Stimulated activated naive B cell treated with anti-CD40 and anti-IgM and Interleukin-4, amounts not matched to agents 10 μg/mL and 1 μg/mL and 100 μg/mL, for 72 hours (primary cell): Measurements from ENCODE around the gene LRP1-AS.

Experiments used
- ATAC-seq, 2 donors: fragments of 150-1000 bp; cut with Tn5 transposase; replicated peaks; 2 replicates each; pipeline ENCODE4 v1.10.0; 2021; ENCODE audit warnings: moderate library complexity in 1 of 2
- DNase-seq: peaks from one replicate; pipeline ENCODE4 v3.0.0; 2021
- H3K27ac Mint-ChIP-seq: one replicate; pipeline ENCODE4 v1.8.0; 2022; ENCODE audit warnings: mild to moderate bottlenecking, mixed read lengths
- H3K27me3 Mint-ChIP-seq, 2 donors: one replicate each; pipeline ENCODE4 v1.8.0; 2022; ENCODE audit warnings: mixed read lengths in 2 of 2
- H3K36me3 Mint-ChIP-seq, 2 donors: one replicate each; pipeline ENCODE4 v1.8.0; 2022; ENCODE audit warnings: mixed read lengths in 2 of 2, mild to moderate bottlenecking in 1 of 2
- H3K4me1 Mint-ChIP-seq, 2 donors: one replicate each; pipeline ENCODE4 v1.8.0; 2022; ENCODE audit warnings: mixed read lengths in 2 of 2, mild to moderate bottlenecking in 1 of 2
- H3K4me3 Mint-ChIP-seq, 2 donors: one replicate each; pipeline ENCODE4 v1.8.0; 2022; ENCODE audit warnings: mild to moderate bottlenecking in 2 of 2, mixed read lengths in 2 of 2, moderate library complexity in 1 of 2
- H3K9me3 Mint-ChIP-seq, 2 donors: one replicate each; pipeline ENCODE4 v1.8.0; 2022; ENCODE audit warnings: mixed read lengths in 2 of 2, mild to moderate bottlenecking in 1 of 2

LRP1-AS gene

DNA sequence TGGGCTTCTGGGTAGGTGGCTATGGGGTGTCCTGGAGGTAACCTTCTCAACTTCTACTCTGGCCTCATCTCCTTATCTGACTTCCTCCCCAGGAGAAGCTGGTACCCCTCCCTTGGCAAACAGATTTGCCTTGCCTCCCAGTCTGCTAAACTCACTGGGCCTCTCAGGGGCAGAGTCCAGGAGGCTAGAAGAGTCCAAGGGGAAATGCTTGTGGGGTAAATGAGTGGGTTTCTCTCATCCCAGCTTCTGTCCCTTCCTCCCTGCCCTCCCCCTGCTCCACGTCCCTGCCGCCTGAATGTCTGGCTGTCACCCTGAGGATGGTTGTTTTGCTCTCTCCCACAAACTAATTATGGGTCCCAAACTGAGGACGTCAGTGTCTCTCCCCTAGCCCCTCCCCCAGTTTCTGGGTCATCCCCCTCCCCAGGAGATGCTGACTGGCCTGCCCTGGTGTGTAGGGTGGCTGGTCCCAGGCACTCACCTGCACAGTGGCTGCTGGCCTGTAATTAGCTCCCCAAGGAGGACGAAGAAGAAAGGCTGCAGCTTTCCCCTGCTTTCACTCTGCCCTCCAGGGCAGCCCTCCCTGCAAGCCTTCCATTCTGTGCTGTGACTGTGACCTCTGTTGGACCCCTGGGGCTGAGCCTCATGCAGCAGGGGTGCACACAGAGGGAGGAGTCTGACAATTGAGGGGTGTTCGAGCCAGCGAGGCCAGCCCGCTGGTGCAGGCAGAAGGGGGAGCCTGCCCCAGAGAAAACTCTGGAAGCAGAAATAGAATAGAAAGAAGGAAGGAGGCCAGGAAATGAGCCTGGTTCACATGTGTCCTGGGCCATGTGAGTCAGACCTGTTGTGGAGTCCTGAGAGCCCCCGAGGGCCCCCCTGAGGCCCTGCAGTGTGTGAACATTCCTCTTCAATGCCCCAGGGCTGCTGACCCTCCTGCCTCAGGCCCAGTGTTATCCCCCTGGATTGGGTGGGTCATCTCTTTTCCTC, at the start of gene LRP1-AS:
TSS of gene LRP1-AS (minus strand) at position 659 of the 984 bp plus-strand sequence.
- Mint-ChIP-seq H3K27ac (no peak within 1 kb of the TSS), H3K4me1 (no peaks in the 10 kb centered on the region), H3K36me3 (no peaks in the 10 kb centered on the region), H3K27me3 (no peaks in the 10 kb centered on the region), H3K4me3 (no peak within 1 kb of the TSS), H3K9me3 (no peaks in the 10 kb centered on the region)
- no peak for DNase-seq
- no peak for ATAC-seq

DNA sequence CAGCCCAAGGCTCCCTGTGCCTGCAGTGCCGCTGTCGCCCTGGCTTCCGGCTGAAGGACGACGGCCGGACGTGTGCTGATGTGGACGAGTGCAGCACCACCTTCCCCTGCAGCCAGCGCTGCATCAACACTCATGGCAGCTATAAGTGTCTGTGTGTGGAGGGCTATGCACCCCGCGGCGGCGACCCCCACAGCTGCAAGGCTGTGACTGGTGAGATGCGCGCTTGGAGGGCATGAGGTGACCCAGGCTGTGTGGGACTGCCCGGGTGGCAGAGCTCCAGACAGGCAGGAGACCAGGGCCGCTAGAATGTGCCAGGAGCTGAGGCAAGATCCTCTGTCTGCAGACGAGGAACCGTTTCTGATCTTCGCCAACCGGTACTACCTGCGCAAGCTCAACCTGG, 49.5 kb upstream of the LRP1-AS start:
- Mint-ChIP-seq H3K9me3 (no peaks in the 10 kb centered on the region), H3K36me3 (no peaks in the 10 kb centered on the region), H3K27ac (no peak overlapping the region), H3K4me1 (no peaks in the 10 kb centered on the region), H3K27me3 (peaks cover 0 to 19% of the 10 kb centered on the region in 2 donors), H3K4me3 (no peak overlapping the region)
- ATAC-seq, result no peak
- no peak for DNase-seq

DNA sequence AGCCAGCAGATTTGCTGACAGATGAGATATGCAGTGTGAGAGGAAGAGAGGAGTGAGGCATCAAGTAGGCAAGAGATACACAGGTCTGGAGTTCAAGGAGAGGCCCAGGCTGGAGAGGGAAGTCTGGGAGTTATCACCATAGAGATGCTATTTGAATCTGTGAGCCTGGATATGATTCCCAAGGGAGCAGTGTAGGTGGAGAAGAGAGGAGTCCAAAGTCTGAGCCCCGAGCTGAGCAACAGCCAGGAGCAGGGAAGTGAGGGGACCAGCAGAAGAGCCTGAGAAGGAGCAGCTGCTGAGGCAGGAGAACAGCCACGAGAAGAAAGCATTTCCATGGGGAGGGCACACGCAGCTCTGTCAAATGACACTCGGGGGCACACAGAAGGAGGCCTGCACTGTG, 49.0 kb upstream of the LRP1-AS start:
- Mint-ChIP-seq H3K4me3 (no peak overlapping the region), H3K27ac (no peak overlapping the region), H3K36me3 (no peaks in the 10 kb centered on the region), H3K4me1 (no peaks in the 10 kb centered on the region), H3K9me3 (no peaks in the 10 kb centered on the region), H3K27me3 (peaks cover 0 to 19% of the 10 kb centered on the region in 2 donors)
- DNase-seq (no peak), ATAC-seq (no peak)

DNA sequence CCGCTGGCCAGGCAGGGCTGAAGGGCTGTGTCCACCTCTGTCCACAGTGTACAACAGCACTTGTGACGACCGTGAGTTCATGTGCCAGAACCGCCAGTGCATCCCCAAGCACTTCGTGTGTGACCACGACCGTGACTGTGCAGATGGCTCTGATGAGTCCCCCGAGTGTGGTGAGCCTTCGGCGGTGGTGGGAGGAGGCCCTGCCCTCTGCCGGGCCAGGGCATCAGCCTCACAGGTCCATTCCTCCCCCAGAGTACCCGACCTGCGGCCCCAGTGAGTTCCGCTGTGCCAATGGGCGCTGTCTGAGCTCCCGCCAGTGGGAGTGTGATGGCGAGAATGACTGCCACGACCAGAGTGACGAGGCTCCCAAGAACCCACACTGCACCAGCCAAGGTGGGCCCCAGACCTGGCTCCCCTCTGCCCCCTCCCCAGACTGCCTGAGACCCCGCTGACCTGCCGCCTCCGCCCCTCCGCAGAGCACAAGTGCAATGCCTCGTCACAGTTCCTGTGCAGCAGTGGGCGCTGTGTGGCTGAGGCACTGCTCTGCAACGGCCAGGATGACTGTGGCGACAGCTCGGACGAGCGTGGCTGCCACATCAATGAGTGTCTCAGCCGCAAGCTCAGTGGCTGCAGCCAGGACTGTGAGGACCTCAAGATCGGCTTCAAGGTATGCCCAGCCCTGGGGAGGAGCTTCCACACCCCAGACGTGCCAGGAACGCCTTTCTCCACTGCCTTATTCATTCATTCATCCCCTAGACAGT, 48.4 kb upstream of the LRP1-AS start:
- H3K36me3 Mint-ChIP-seq, result no peaks in the 10 kb centered on the region
- peaks cover 0 to 19% of the 10 kb centered on the region in 2 donors for H3K27me3 Mint-ChIP-seq
- no peak overlapping the region for H3K27ac Mint-ChIP-seq
- no peak overlapping the region for H3K4me3 Mint-ChIP-seq
- no peaks in the 10 kb centered on the region for H3K9me3 Mint-ChIP-seq
- DNase-seq, result no peak
- no peaks in the 10 kb centered on the region for H3K4me1 Mint-ChIP-seq
- ATAC-seq, result no peak

DNA sequence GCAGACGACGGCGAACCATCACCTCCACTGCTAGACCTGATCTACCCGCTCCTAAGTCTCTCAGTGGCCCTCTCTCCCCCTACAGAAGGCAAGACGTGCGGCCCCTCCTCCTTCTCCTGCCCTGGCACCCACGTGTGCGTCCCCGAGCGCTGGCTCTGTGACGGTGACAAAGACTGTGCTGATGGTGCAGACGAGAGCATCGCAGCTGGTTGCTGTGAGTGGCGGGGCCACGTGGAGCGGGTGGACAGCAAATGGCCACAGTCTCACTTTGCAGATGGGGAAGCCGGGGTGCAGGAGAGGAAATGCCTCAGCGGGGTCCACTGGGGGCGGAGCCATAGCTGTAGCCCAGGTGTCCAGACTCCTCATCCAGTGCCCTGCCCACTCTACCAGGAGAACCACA, 47.8 kb upstream of the LRP1-AS start:
- no peak for ATAC-seq
- H3K4me3 Mint-ChIP-seq, result no peak overlapping the region
- no peak for DNase-seq
- no peaks in the 10 kb centered on the region for H3K36me3 Mint-ChIP-seq
- H3K9me3 Mint-ChIP-seq, result no peaks in the 10 kb centered on the region
- H3K4me1 Mint-ChIP-seq, result no peaks in the 10 kb centered on the region
- peaks cover 0 to 19% of the 10 kb centered on the region in 2 donors for H3K27me3 Mint-ChIP-seq
- no peak overlapping the region for H3K27ac Mint-ChIP-seq

DNA sequence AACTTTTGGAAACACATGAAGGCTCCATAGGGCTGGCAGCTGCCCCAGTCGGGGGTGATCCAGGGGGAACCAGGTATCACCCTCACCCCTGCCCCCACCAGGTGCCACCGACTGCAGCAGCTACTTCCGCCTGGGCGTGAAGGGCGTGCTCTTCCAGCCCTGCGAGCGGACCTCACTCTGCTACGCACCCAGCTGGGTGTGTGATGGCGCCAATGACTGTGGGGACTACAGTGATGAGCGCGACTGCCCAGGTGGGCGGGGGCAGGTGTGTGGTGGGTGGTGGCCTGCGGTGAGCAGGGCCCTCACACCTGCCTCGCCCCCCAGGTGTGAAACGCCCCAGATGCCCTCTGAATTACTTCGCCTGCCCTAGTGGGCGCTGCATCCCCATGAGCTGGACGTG, 46.8 kb upstream of the LRP1-AS start:
- H3K36me3 Mint-ChIP-seq, result no peaks in the 10 kb centered on the region
- H3K9me3 Mint-ChIP-seq, result no peaks in the 10 kb centered on the region
- DNase-seq, result no peak
- ATAC-seq, result no peak
- H3K27me3 Mint-ChIP-seq, result peaks cover 0 to 19% of the 10 kb centered on the region in 2 donors
- no peaks in the 10 kb centered on the region for H3K4me1 Mint-ChIP-seq
- H3K27ac Mint-ChIP-seq, result no peak overlapping the region
- no peak overlapping the region for H3K4me3 Mint-ChIP-seq

DNA sequence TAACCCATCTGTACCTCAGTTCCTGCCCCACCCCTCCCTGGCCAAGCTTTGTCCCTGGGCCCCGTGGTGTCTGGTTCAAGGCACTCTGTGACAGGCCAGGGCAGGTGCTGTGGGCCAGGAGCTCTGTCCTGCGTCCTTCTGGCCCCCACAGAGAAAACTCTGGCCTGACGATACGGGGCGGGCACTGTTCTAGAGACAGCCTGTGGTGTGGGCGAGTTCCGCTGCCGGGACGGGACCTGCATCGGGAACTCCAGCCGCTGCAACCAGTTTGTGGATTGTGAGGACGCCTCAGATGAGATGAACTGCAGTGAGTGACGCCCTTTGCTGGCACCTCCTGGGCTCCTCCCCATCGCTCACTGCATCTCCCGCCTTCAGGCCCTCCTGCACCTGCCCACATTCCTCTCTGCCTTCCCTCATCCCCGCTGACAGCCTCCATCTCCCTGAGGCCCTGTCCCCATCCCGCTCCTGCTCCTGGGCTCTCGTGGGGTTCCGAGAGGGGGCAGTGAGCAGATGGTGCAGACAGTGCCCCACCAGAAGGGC, 46.4 kb upstream of the LRP1-AS start:
- H3K9me3 Mint-ChIP-seq, result no peaks in the 10 kb centered on the region
- no peak overlapping the region for H3K27ac Mint-ChIP-seq
- H3K4me3 Mint-ChIP-seq, result no peak overlapping the region
- no peak for DNase-seq
- no peak for ATAC-seq
- no peaks in the 10 kb centered on the region for H3K4me1 Mint-ChIP-seq
- H3K36me3 Mint-ChIP-seq, result no peaks in the 10 kb centered on the region
- peaks cover 0 to 19% of the 10 kb centered on the region in 2 donors for H3K27me3 Mint-ChIP-seq

DNA sequence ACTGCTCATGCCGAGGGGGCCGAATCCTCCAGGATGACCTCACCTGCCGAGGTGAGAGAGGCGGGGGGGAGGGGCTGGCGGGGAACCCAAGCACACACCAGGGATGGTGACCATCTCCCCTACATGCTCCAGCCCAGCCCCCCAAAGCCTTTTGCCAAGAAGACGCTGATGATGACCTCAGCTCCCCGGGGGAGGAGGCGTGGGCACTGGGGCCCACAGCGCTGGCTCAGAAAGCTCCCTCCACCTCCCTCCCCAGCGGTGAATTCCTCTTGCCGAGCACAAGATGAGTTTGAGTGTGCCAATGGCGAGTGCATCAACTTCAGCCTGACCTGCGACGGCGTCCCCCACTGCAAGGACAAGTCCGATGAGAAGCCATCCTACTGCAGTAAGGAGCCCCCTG, 45.5 kb upstream of the LRP1-AS start:
- Mint-ChIP-seq H3K27me3 (peaks cover 0 to 19% of the 10 kb centered on the region in 2 donors), H3K4me3 (no peak overlapping the region), H3K4me1 (no peaks in the 10 kb centered on the region), H3K36me3 (no peaks in the 10 kb centered on the region), H3K27ac (no peak overlapping the region), H3K9me3 (no peaks in the 10 kb centered on the region)
- DNase-seq (no peak), ATAC-seq (no peak)

DNA sequence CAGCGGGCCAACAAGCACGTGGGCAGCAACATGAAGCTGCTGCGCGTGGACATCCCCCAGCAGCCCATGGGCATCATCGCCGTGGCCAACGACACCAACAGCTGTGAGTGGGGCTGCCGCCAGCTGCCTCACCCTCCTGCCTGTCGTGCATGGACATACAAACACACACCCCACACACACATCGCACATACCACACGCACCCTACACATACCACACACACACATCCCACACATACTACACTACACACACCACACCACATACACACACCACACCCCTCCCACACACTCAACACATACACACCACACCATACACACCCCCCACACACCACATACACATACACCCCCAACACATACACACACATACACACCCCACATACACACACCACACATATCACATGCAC, 44.0 kb upstream of the LRP1-AS start:
- Mint-ChIP-seq H3K27ac (no peak overlapping the region), H3K36me3 (no peaks in the 10 kb centered on the region), H3K4me3 (no peak overlapping the region), H3K27me3 (peaks cover 0 to 11% of the 10 kb centered on the region in 2 donors), H3K9me3 (no peaks in the 10 kb centered on the region), H3K4me1 (no peaks in the 10 kb centered on the region)
- DNase-seq (no peak), ATAC-seq (no peak)

DNA sequence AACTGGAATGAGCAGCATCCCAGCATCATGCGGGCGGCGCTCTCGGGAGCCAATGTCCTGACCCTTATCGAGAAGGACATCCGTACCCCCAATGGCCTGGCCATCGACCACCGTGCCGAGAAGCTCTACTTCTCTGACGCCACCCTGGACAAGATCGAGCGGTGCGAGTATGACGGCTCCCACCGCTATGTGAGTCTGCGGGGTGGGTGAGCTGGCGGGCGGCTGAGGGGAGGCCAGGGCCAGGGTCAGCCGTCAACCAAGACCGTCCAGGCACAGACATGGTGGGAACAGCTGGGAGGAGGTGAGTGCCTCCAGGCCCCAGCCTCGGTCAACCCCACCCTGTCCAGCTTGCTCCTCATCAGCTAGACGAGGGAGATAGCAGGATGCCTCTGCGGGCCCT, 43.4 kb upstream of the LRP1-AS start:
- no peak for ATAC-seq
- no peak overlapping the region for H3K27ac Mint-ChIP-seq
- H3K36me3 Mint-ChIP-seq, result no peaks in the 10 kb centered on the region
- no peak for DNase-seq
- no peaks in the 10 kb centered on the region for H3K9me3 Mint-ChIP-seq
- H3K4me1 Mint-ChIP-seq, result no peaks in the 10 kb centered on the region
- peaks cover 0 to 11% of the 10 kb centered on the region in 2 donors for H3K27me3 Mint-ChIP-seq
- H3K4me3 Mint-ChIP-seq, result no peak overlapping the region

DNA sequence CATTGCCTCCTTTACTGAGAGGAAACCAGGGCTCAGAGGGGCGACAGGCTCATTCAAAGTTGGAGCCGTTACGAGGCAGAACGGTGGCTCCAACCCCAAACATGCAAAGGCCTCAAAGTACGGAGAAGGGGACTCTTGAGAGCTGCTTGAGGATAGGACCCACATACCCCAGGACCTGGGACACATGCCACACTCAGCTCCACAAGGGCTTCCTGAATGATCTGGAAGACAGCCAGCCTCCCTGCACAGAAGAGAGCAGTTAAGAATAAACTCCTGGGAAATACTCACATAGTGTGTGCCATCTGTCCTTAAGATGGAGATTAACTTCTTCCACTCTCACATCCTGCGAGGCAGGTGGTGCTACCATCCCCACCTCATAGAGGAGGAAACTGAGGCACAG, 42.6 kb upstream of the LRP1-AS start:
- H3K27ac Mint-ChIP-seq, result no peak overlapping the region
- DNase-seq (no peak), ATAC-seq (no peak)
- no peak overlapping the region for H3K4me3 Mint-ChIP-seq
- H3K36me3 Mint-ChIP-seq, result no peaks in the 10 kb centered on the region
- H3K9me3 Mint-ChIP-seq, result no peaks in the 10 kb centered on the region
- H3K4me1 Mint-ChIP-seq, result no peaks in the 10 kb centered on the region
- peaks cover 0 to 10% of the 10 kb centered on the region in 2 donors for H3K27me3 Mint-ChIP-seq

DNA sequence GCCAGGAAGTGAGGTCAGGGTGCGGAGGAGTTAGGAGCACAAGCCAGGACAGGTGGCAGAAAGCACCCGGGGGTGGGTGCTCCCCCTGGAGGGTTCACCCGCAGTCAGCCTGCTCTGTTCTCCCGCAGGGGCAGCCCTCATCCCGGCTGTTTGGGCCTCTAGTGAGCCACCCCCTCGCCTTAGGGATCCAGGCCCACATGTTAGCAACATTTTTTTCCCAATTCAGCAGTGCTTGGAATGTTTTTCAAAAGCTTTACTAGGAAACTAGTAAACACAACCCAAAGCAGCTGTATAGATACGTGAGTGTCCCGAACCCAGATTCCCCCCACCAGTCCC, 40.6 kb upstream of the LRP1-AS start:
- Mint-ChIP-seq H3K27me3 (peaks cover 0 to 17% of the 10 kb centered on the region in 2 donors), H3K27ac (no peak overlapping the region), H3K4me3 (no peak overlapping the region), H3K36me3 (no peaks in the 10 kb centered on the region), H3K4me1 (peaks cover 2 to 3% of the 10 kb centered on the region in 2 donors), H3K9me3 (no peaks in the 10 kb centered on the region)
- ATAC-seq, result no peak
- no peak for DNase-seq

DNA sequence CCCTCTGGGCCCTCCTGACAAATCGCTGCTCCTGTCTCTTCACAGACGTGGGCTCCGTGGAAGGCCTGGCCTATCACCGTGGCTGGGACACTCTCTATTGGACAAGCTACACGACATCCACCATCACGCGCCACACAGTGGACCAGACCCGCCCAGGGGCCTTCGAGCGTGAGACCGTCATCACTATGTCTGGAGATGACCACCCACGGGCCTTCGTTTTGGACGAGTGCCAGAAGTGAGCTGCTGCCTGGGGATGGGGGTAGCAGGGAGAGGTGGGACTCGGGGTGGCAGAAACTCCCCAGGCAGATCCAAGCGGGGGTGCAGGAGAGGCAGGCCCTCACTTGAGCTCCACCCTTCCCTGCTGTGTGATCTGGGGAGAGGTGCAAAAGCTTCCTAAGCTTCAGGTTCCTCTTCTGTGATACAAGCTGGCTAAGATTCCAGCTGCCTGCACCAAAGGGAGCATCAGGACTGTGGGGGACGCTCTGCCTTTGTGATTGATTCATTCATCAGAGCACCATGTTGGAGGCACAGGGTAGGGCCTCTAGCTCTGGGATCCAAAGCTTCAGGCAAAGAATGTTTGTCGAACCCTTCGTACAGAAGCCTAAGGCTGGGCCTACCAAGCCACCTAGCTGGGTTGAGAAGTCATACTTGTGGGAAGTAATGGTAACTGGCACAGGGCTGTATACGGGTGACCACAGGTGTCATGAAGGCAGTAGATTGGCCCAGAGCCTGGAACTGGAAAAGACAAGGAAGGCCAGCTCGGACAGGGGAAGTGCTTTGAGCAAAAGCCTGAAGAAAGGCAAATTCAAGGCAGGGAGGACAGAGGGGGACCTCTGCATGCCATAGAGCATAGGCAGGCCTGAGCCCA, 40.0 kb upstream of the LRP1-AS start:
- Mint-ChIP-seq H3K4me1 (peaks cover 3 to 7% of the 10 kb centered on the region in 2 donors), H3K9me3 (no peaks in the 10 kb centered on the region), H3K36me3 (no peaks in the 10 kb centered on the region), H3K27me3 (peaks cover 0 to 15% of the 10 kb centered on the region in 2 donors), H3K4me3 (no peak overlapping the region), H3K27ac (no peak overlapping the region)
- DNase-seq (no peak), ATAC-seq (no peak)
